CD14-positive monocyte (primary cell): Measurements from ENCODE around the gene SLC22A17. TPM values are rescaled to one million over a fixed set of nuclear protein-coding genes. Genes with fewer than 3 reads are reported as not detected.

ENCODE experiments used
- DNase-seq, 3 donors: peaks; one replicate each; pipeline ENCODE4 v3.0.0-alpha.2; 2011 to 2022
- H2AFZ ChIP-seq: 2 replicates; pipeline ENCODE4 v1.6.0; 2012; ENCODE audit warnings: mild to moderate bottlenecking, low read depth, low read length, inconsistent platforms; ENCODE audit not compliant: insufficient read depth, poor library complexity, severe bottlenecking
- H3K27ac ChIP-seq, 2 donors: 1 replicate in 1 of 2; 2 replicates in 1 of 2; pipeline ENCODE4 v1.5.1; 2012 to 2013; ENCODE audit warnings: low read length in 2 of 2, control low read depth in 1 of 2, inconsistent platforms in 1 of 2, low read depth in 1 of 2, mild to moderate bottlenecking in 1 of 2
- H3K27me3 ChIP-seq, 2 donors: one replicate each; pipeline versions ENCODE4 v1.6.0 to v1.6.1; 2011 to 2013; ENCODE audit warnings: low read length in 2 of 2; ENCODE audit not compliant: control insufficient read depth in 2 of 2, insufficient read depth in 2 of 2
- H3K36me3 ChIP-seq, 2 donors: replicated peaks in 1 of 2; 1 replicate in 1 of 2; 2 replicates in 1 of 2; pipeline versions ENCODE4 v1.5.1 to v1.6.1; 2012 to 2013; ENCODE audit warnings: low read length in 2 of 2, control low read depth in 1 of 2, inconsistent platforms in 1 of 2, mild to moderate bottlenecking in 1 of 2; ENCODE audit not compliant: insufficient read depth in 2 of 2, control insufficient read depth in 1 of 2
- H3K4me1 ChIP-seq, 2 donors: 1 replicate in 1 of 2; 2 replicates in 1 of 2; pipeline versions ENCODE4 v1.5.1 to v1.6.1; 2012 to 2013; ENCODE audit warnings: low read length in 2 of 2, control low read depth in 1 of 2, inconsistent platforms in 1 of 2, mild to moderate bottlenecking in 1 of 2, moderate library complexity in 1 of 2; ENCODE audit not compliant: insufficient read depth in 2 of 2, control insufficient read depth in 1 of 2
- H3K4me2 ChIP-seq: replicated peaks from 2 replicates; pipeline ENCODE3; 2012; ENCODE audit warnings: low read length, moderate library complexity, mild to moderate bottlenecking; ENCODE audit not compliant: poor library complexity, severe bottlenecking; ENCODE audit errors: extremely low read depth
- H3K4me3 ChIP-seq, 3 experiments: fragments of 200-600 bp in 1 of 3; sonication (generic) in 1 of 3; replicated peaks in 1 of 3; 1 replicate in 2 of 3; 2 replicates in 1 of 3; pipeline ENCODE4 v1.5.1; 2011 to 2013; ENCODE audit warnings: low read length in 3 of 3, mild to moderate bottlenecking in 3 of 3, control low read depth in 2 of 3, low read depth in 2 of 3, inconsistent platforms in 1 of 3, moderate library complexity in 1 of 3
- H3K79me2 ChIP-seq: 2 replicates; pipeline ENCODE4 v1.6.0; 2012; ENCODE audit warnings: mild to moderate bottlenecking, control low read depth, inconsistent platforms, low read length, moderate library complexity; ENCODE audit not compliant: insufficient read depth
- H3K9ac ChIP-seq: 2 replicates; pipeline ENCODE4 v1.6.0; 2017; ENCODE audit warnings: low read length, mild to moderate bottlenecking; ENCODE audit not compliant: insufficient read depth, poor library complexity, severe bottlenecking
- H3K9me3 ChIP-seq, 2 donors: replicated peaks in 1 of 2; 1 replicate in 1 of 2; 2 replicates in 1 of 2; pipeline versions ENCODE4 v1.5.1 to v1.6.1; 2012 to 2013; ENCODE audit warnings: low read length in 2 of 2, control low read depth in 1 of 2; ENCODE audit not compliant: control insufficient read depth in 1 of 2, insufficient read depth in 1 of 2
- H4K20me1 ChIP-seq: 2 replicates; pipeline ENCODE4 v1.6.0; 2012; ENCODE audit warnings: mild to moderate bottlenecking, low read length, control low read depth, moderate library complexity; ENCODE audit not compliant: insufficient read depth
- H3K27ac Mint-ChIP-seq, 7 donors: one replicate each; pipeline ENCODE4 v1.8.0; 2020; ENCODE audit warnings: mild to moderate bottlenecking in 7 of 7, mixed read lengths in 7 of 7, moderate library complexity in 6 of 7, inconsistent platforms in 2 of 7
- H3K27me3 Mint-ChIP-seq, 3 donors: one replicate each; pipeline ENCODE4 v1.8.0; 2021 to 2022; ENCODE audit warnings: low read depth in 3 of 3, mild to moderate bottlenecking in 3 of 3, mixed read lengths in 3 of 3, moderate library complexity in 3 of 3, inconsistent platforms in 1 of 3
- H3K36me3 Mint-ChIP-seq, 2 donors: one replicate each; pipeline ENCODE4 v1.8.0; 2020; ENCODE audit warnings: mixed read lengths in 2 of 2, inconsistent platforms in 1 of 2, mild to moderate bottlenecking in 1 of 2
- H3K4me1 Mint-ChIP-seq: one replicate; pipeline ENCODE4 v1.8.0; 2020; ENCODE audit warnings: mild to moderate bottlenecking, mixed read lengths
- H3K4me3 Mint-ChIP-seq, 2 donors: one replicate each; pipeline ENCODE4 v1.8.0; 2020; ENCODE audit warnings: mild to moderate bottlenecking in 2 of 2, mixed read lengths in 2 of 2, moderate library complexity in 1 of 2
- H3K9me3 Mint-ChIP-seq, 7 donors: one replicate each; pipeline ENCODE4 v1.8.0; 2020 to 2022; ENCODE audit warnings: mixed read lengths in 7 of 7, mild to moderate bottlenecking in 6 of 7, moderate library complexity in 6 of 7, inconsistent platforms in 2 of 7
- WGBS: methylation state at CpG from one replicate; pipeline ENCODE4 v1.1.5; 2013; ENCODE audit warnings: missing lambda C conversion rate; ENCODE audit not compliant: insufficient coverage; 5-methylcytosine and 5-hydroxymethylcytosine counted together
- intact Hi-C, 2 donors: fragments of 100-400 bp; cut with micrococcal nuclease; formaldehyde crosslinking; loops; one replicate each; pipeline versions ENCODE4 v1.15.0 to v1.15.1; 2023
- polyA plus RNA-seq, 3 donors: library from polyadenylated mRNA; depleted of rRNA in 1 of 3; unstranded in 2 of 3; stranded (reverse) in 1 of 3; fragments of 300-500 nt in 2 of 3; fragments of >200 nt in 1 of 3; fragmentation: Illumina TruSeq in 2 of 3; gene quantifications; 1 replicate in 2 of 3; 2 replicates in 1 of 3; pipeline ENCODE4 v1.2.3, GENCODE V29; 2012 to 2021
- TF ChIP-seq, protein P1 (sequence below): fragments of 200-600 bp; IDR thresholded peaks from one replicate; pipeline ENCODE4 v1.8.0; 2022; ENCODE audit warnings: antibody characterized with exemption, mild to moderate bottlenecking

Gene SLC22A17
- polyA plus RNA-seq, 3 donors, result not detected

DNA sequence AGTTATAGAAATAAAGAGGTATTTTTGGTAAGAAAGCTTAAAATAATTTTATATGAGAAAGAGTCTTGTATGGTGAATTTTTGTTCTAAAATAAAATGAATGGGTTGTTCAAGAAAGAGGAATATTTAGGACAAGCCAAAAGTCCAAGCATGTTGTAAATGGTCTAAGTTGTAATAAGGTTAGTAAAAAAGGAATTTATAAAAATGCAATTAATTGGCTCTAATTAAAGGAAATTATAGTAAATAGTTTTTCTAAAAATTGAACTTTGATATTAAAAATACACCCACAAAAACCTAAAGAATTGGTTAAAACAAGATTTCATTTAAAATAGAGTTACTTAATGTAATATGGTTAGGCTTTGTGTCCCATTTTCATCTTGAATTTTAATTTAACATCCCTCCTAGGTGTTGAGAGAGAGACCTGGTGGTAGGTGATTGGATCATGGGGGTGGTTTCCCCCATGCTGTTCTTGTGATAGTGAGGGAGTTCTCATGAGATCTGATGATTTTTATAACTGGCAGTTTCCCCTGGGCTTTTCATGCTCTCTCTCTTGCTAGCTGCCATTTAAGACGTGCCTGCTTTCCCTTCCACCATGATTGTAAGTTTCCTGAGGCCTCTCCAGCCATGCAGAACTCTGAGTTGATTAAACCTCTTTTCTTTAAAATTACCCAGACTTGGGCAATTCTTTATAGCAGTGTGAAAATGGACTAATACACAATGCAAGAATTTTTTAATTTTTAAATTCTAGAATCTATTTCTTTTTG is 13.0 kb downstream of the SLC22A17 start:
- DNase-seq, result no peak
- Mint-ChIP-seq H3K4me3 (no peak overlapping the region), H3K27ac (no peak overlapping the region), H3K4me1 (no peaks in the 10 kb centered on the region), H3K27me3 (peaks cover 4 to 14% (median 13%) of the 10 kb centered on the region in 3 donors), H3K36me3 (no peaks in the 10 kb centered on the region), H3K9me3 (peaks cover 5 to 16% (median 9%) of the 10 kb centered on the region in 7 donors)
- WGBS, result no CpG with 5 or more reads among the region's 1 CpG
- no peaks in the 10 kb centered on the region for H4K20me1 ChIP-seq
- intact Hi-C loops, result loop anchor here in 1 of 2 donors (10.0 kb wide), 1 partner anchor 75 kb away; no protein-coding TSS in a partner anchor
- no peaks in the 10 kb centered on the region for H3K36me3 ChIP-seq
- H2AFZ ChIP-seq, result no peak overlapping the region
- H3K9ac ChIP-seq, result no peak overlapping the region
- no peaks in the 10 kb centered on the region for H3K4me1 ChIP-seq
- H3K4me3 ChIP-seq, result no peak overlapping the region
- no peaks in the 10 kb centered on the region for H3K79me2 ChIP-seq
- TF ChIP-seq, protein P1, sequence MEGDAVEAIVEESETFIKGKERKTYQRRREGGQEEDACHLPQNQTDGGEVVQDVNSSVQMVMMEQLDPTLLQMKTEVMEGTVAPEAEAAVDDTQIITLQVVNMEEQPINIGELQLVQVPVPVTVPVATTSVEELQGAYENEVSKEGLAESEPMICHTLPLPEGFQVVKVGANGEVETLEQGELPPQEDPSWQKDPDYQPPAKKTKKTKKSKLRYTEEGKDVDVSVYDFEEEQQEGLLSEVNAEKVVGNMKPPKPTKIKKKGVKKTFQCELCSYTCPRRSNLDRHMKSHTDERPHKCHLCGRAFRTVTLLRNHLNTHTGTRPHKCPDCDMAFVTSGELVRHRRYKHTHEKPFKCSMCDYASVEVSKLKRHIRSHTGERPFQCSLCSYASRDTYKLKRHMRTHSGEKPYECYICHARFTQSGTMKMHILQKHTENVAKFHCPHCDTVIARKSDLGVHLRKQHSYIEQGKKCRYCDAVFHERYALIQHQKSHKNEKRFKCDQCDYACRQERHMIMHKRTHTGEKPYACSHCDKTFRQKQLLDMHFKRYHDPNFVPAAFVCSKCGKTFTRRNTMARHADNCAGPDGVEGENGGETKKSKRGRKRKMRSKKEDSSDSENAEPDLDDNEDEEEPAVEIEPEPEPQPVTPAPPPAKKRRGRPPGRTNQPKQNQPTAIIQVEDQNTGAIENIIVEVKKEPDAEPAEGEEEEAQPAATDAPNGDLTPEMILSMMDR, result no peak
- no peak overlapping the region for H3K4me2 ChIP-seq
- peaks cover 3 to 8% of the 10 kb centered on the region in 2 donors for H3K9me3 ChIP-seq
- H3K27ac ChIP-seq, result no peak overlapping the region
- no peaks in the 10 kb centered on the region for H3K27me3 ChIP-seq

DNA sequence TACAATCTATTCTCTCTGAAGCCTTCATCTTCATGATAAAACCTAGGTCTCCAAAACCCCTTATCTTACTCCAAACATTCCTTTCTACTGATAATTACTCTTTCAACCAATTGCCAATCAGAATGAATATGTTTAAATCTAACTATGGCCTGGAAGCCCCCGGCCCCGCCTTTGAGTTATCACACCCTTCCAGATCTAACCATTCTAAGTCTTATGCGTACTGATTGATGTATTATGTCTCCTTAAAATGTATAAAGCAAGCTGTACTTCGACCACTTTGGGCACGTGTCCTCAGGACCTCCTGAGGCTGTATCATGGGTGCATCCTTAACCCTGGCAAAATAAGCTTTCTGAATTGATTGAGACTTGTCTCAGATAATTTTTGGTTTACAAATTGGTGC is 17.1 kb downstream of the SLC22A17 start:
- H3K4me3 Mint-ChIP-seq, result no peak overlapping the region

More for the DNA sequence above, 17.1 kb downstream of the SLC22A17 start:
- no peak overlapping the region for H3K27ac ChIP-seq
- DNase-seq, result no peak
- TF ChIP-seq, protein P1, result no peak
- no peaks in the 10 kb centered on the region for H3K36me3 Mint-ChIP-seq
- H3K4me3 ChIP-seq, result no peak overlapping the region
- no peaks in the 10 kb centered on the region for H3K4me1 Mint-ChIP-seq
- peaks cover 5 to 15% (median 9%) of the 10 kb centered on the region in 7 donors for H3K9me3 Mint-ChIP-seq
- no peaks in the 10 kb centered on the region for H3K4me1 ChIP-seq
- no peaks in the 10 kb centered on the region for H4K20me1 ChIP-seq
- no peak overlapping the region for H2AFZ ChIP-seq
- no peaks in the 10 kb centered on the region for H3K27me3 ChIP-seq
- H3K27me3 Mint-ChIP-seq, result peaks cover 4 to 11% (median 10%) of the 10 kb centered on the region in 3 donors
- H3K79me2 ChIP-seq, result no peaks in the 10 kb centered on the region
- H3K27ac Mint-ChIP-seq, result no peak overlapping the region
- no peak overlapping the region for H3K9ac ChIP-seq
- WGBS, result 88% methylated on average over 2 of the region's 5 CpGs
- H3K4me2 ChIP-seq, result no peak overlapping the region
- no peaks in the 10 kb centered on the region for H3K36me3 ChIP-seq
- peaks cover 3 to 8% of the 10 kb centered on the region in 2 donors for H3K9me3 ChIP-seq
- intact Hi-C loops, result loop anchor here in 1 of 2 donors (10.0 kb wide), 1 partner anchor 71 kb away; no protein-coding TSS in a partner anchor
